H9 (cell line): ENCODE results near the gene GPR68. TPM values are rescaled to one million over a fixed set of nuclear protein-coding genes. Genes with fewer than 3 reads are reported as not detected.

Experiments
- DNase-seq: peaks from one replicate; pipeline ENCODE4 v3.0.0-alpha.2; 2017
- H2AFZ ChIP-seq: one replicate; pipeline ENCODE4 v1.6.1; 2013; ENCODE audit warnings: mild to moderate bottlenecking, low read length, control low read depth, moderate library complexity
- H2AK5ac ChIP-seq: 2 replicates; pipeline ENCODE4 v1.6.1; 2013; ENCODE audit warnings: low read length, control low read depth, mixed read lengths; ENCODE audit not compliant: insufficient read length
- H2BK120ac ChIP-seq: one replicate; pipeline ENCODE4 v1.6.1; 2013; ENCODE audit warnings: low read depth, mild to moderate bottlenecking, low read length, control low read depth, inconsistent platforms; ENCODE audit not compliant: poor library complexity, severe bottlenecking
- H2BK12ac ChIP-seq: 2 replicates; pipeline ENCODE4 v1.6.1; 2013; ENCODE audit warnings: low read length, control low read depth, mixed read lengths, low read depth; ENCODE audit not compliant: insufficient read length
- H2BK15ac ChIP-seq: 2 replicates; pipeline ENCODE4 v1.6.1; 2013; ENCODE audit warnings: low read depth, low read length, control low read depth
- H2BK20ac ChIP-seq: one replicate; pipeline ENCODE4 v1.6.1; 2013; ENCODE audit warnings: low read depth, mild to moderate bottlenecking, low read length, control low read depth, inconsistent platforms; ENCODE audit not compliant: poor library complexity, severe bottlenecking
- H2BK5ac ChIP-seq: 2 replicates; pipeline ENCODE4 v1.6.1; 2013; ENCODE audit warnings: low read length, control low read depth, mixed read lengths; ENCODE audit not compliant: insufficient read length
- H3K14ac ChIP-seq: 2 replicates; pipeline ENCODE4 v1.6.1; 2013; ENCODE audit warnings: low read length, control low read depth; ENCODE audit not compliant: insufficient read depth
- H3K18ac ChIP-seq: 2 replicates; pipeline ENCODE4 v1.6.1; 2013; ENCODE audit warnings: low read depth, mild to moderate bottlenecking, mixed read lengths, low read length, control low read depth; ENCODE audit not compliant: insufficient read length
- H3K23ac ChIP-seq: 2 replicates; pipeline ENCODE4 v1.6.1; 2013; ENCODE audit warnings: low read length, control low read depth, mixed read lengths, low read depth; ENCODE audit not compliant: insufficient read length
- H3K23me2 ChIP-seq: 2 replicates; pipeline ENCODE4 v1.6.1; 2013; ENCODE audit warnings: low read depth, mild to moderate bottlenecking, mixed read lengths, low read length, control low read depth; ENCODE audit not compliant: insufficient read length, poor library complexity, severe bottlenecking
- H3K27ac ChIP-seq: 2 replicates; pipeline ENCODE4 v1.5.1; 2013; ENCODE audit warnings: low read length, control low read depth, mixed read lengths, low read depth; ENCODE audit not compliant: insufficient read length
- H3K27me3 ChIP-seq: 2 replicates; pipeline ENCODE4 v1.6.1; 2013; ENCODE audit warnings: low read length, control low read depth, inconsistent platforms; ENCODE audit not compliant: insufficient read depth
- H3K4ac ChIP-seq: 2 replicates; pipeline ENCODE4 v1.6.1; 2013; ENCODE audit warnings: low read depth, mild to moderate bottlenecking, control low read depth, inconsistent platforms, low read length, moderate library complexity
- H3K4me1 ChIP-seq: 2 replicates; pipeline ENCODE4 v1.6.1; 2013; ENCODE audit warnings: low read length, control low read depth, inconsistent platforms; ENCODE audit not compliant: insufficient read depth
- H3K4me2 ChIP-seq: 2 replicates; pipeline ENCODE4 v1.6.1; 2013; ENCODE audit warnings: low read length, control low read depth, mixed read lengths; ENCODE audit not compliant: insufficient read length, insufficient read depth
- H3K56ac ChIP-seq: 2 replicates; pipeline ENCODE4 v1.6.1; 2013; ENCODE audit warnings: low read depth, mild to moderate bottlenecking, mixed read lengths, low read length, control low read depth; ENCODE audit not compliant: insufficient read length
- H3K79me1 ChIP-seq: 2 replicates; pipeline ENCODE4 v1.6.1; 2013; ENCODE audit warnings: low read depth, mild to moderate bottlenecking, moderate library complexity, low read length, control low read depth, inconsistent platforms; ENCODE audit not compliant: insufficient read depth, poor library complexity, severe bottlenecking
- H3K79me2 ChIP-seq: 2 replicates; pipeline ENCODE4 v1.6.1; 2013; ENCODE audit warnings: low read length, control low read depth, inconsistent platforms; ENCODE audit not compliant: insufficient read depth
- H3K9ac ChIP-seq: 2 replicates; pipeline ENCODE4 v1.6.1; 2013; ENCODE audit warnings: low read length, control low read depth, mixed read lengths; ENCODE audit not compliant: insufficient read length; ENCODE audit errors: extremely low read depth
- H3K9me3 ChIP-seq: one replicate; pipeline ENCODE4 v1.6.1; 2013; ENCODE audit warnings: low read depth, low read length, inconsistent platforms; ENCODE audit not compliant: control insufficient read depth
- H3T11ph ChIP-seq: one replicate; pipeline ENCODE4 v1.6.1; 2013; ENCODE audit warnings: mild to moderate bottlenecking, low read length, control low read depth, inconsistent platforms
- H4K20me1 ChIP-seq: one replicate; pipeline ENCODE4 v1.6.1; 2013; ENCODE audit not compliant: control insufficient read depth, insufficient read length, insufficient read depth
- H4K5ac ChIP-seq: 2 replicates; pipeline ENCODE4 v1.6.1; 2013; ENCODE audit warnings: low read depth, mild to moderate bottlenecking, mixed read lengths, low read length, control low read depth; ENCODE audit not compliant: insufficient read length
- H4K8ac ChIP-seq: replicated peaks from 2 replicates; pipeline ENCODE4 v1.6.1; 2013; ENCODE audit warnings: low read length, control low read depth, mixed read lengths, low read depth; ENCODE audit not compliant: insufficient read length
- H4K91ac ChIP-seq: 2 replicates; pipeline ENCODE4 v1.6.1; 2013; ENCODE audit warnings: low read depth, mild to moderate bottlenecking, moderate library complexity, mixed read lengths, low read length, control low read depth; ENCODE audit not compliant: insufficient read length
- H3K27ac Mint-ChIP-seq, 3 experiments: 2 replicates in 2 of 3; 3 replicates in 1 of 3; pipeline ENCODE4 v1.8.0; 2020 to 2021; ENCODE audit warnings: mixed read lengths in 3 of 3, mild to moderate bottlenecking in 1 of 3, moderate library complexity in 1 of 3
- H3K27me3 Mint-ChIP-seq: 2 replicates; pipeline ENCODE4 v1.8.0; 2021; ENCODE audit warnings: low read depth, mild to moderate bottlenecking, moderate library complexity, mixed read lengths
- H3K36me3 Mint-ChIP-seq, 3 experiments: 2 replicates in 2 of 3; 3 replicates in 1 of 3; pipeline ENCODE4 v1.8.0; 2020 to 2021; ENCODE audit warnings: low read depth in 3 of 3, mixed read lengths in 3 of 3; ENCODE audit not compliant: insufficient read depth in 1 of 3
- H3K4me1 Mint-ChIP-seq, 2 experiments: 2 replicates each; pipeline ENCODE4 v1.8.0; 2020; ENCODE audit warnings: mixed read lengths in 2 of 2
- H3K4me3 Mint-ChIP-seq, 2 experiments: 2 replicates in 1 of 2; 3 replicates in 1 of 2; pipeline ENCODE4 v1.8.0; 2020 to 2021; ENCODE audit warnings: mild to moderate bottlenecking in 2 of 2, mixed read lengths in 2 of 2, moderate library complexity in 1 of 2
- H3K9me3 Mint-ChIP-seq, 2 experiments: 2 replicates in 1 of 2; 3 replicates in 1 of 2; pipeline ENCODE4 v1.8.0; 2020; ENCODE audit warnings: mild to moderate bottlenecking in 2 of 2, mixed read lengths in 2 of 2, moderate library complexity in 1 of 2
- WGBS: extraction: QIAGEN DNeasy Blood & Tissue Kit; methylation state at CpG from one replicate; pipeline ENCODE4 v1.1.7; 2013; ENCODE audit warnings: missing lambda C conversion rate, low lambda C conversion rate, mixed read lengths; ENCODE audit not compliant: insufficient read length; ENCODE audit errors: extremely low coverage; 5-methylcytosine and 5-hydroxymethylcytosine counted together
- total RNA-seq: library from RNA; stranded (reverse); gene quantifications from 2 replicates; pipeline ENCODE4 v1.2.1, GENCODE V29; 2021
- TF ChIP-seq, protein P1 (sequence below): fragments of 200-600 bp; sonication (generic); conservative IDR thresholded peaks from 3 replicates; pipeline ENCODE4 v1.8.0; 2021; ENCODE audit warnings: antibody characterized with exemption, mild to moderate bottlenecking

GPR68 gene
- total RNA-seq, 1 experiment from 2014 or later, result 0.33 TPM

DNA sequence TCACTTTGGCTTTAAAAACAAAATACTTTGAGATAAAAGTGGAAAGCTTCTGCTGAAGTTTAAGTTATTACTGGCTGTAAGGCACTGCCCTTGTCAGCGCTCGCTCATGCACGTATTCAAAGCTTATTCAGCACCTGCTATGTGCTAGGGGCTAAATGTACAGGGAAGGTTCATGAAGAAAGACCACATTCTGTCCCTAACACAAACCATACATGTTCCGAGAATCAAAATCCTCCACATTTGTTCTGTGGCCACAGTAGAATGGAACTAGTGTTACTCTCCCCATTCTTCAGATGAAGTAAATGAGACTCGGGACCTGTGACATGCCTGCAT is 33.8 kb upstream of the GPR68 start:
- Histone ChIP-seq H3K79me1 (no peaks in the 10 kb centered on the region), H3K56ac (no peak overlapping the region), H2BK12ac (no peak overlapping the region), H2AFZ (no peak overlapping the region), H4K5ac (no peak overlapping the region), H4K91ac (no peak overlapping the region), H3T11ph (no peak overlapping the region), H3K9ac (no peak overlapping the region), H3K4ac (no peak overlapping the region), H3K9me3 (no peaks in the 10 kb centered on the region), H3K18ac (no peak overlapping the region), H4K8ac (no peak overlapping the region), H3K27me3 (no peaks in the 10 kb centered on the region), H3K4me2 (no peak overlapping the region), H3K4me1 (no peaks in the 10 kb centered on the region), H2AK5ac (no peak overlapping the region), H3K14ac (no peak overlapping the region), H3K23me2 (no peaks in the 10 kb centered on the region), H3K79me2 (no peaks in the 10 kb centered on the region), H4K20me1 (no peaks in the 10 kb centered on the region), H3K27ac (no peak overlapping the region), H3K23ac (no peak overlapping the region), H2BK20ac (no peak overlapping the region), H2BK120ac (no peak overlapping the region), H2BK15ac (no peak overlapping the region), H2BK5ac (no peak overlapping the region)
- TF ChIP-seq, protein P1, sequence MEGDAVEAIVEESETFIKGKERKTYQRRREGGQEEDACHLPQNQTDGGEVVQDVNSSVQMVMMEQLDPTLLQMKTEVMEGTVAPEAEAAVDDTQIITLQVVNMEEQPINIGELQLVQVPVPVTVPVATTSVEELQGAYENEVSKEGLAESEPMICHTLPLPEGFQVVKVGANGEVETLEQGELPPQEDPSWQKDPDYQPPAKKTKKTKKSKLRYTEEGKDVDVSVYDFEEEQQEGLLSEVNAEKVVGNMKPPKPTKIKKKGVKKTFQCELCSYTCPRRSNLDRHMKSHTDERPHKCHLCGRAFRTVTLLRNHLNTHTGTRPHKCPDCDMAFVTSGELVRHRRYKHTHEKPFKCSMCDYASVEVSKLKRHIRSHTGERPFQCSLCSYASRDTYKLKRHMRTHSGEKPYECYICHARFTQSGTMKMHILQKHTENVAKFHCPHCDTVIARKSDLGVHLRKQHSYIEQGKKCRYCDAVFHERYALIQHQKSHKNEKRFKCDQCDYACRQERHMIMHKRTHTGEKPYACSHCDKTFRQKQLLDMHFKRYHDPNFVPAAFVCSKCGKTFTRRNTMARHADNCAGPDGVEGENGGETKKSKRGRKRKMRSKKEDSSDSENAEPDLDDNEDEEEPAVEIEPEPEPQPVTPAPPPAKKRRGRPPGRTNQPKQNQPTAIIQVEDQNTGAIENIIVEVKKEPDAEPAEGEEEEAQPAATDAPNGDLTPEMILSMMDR, result no peak
- no peak for DNase-seq
- no peaks in the 10 kb centered on the region for H3K27me3 Mint-ChIP-seq
- WGBS, result no CpG with 5 or more reads among the region's 5 CpGs
- H3K27ac Mint-ChIP-seq, result no peak overlapping the region
- H3K9me3 Mint-ChIP-seq, result no peaks in the 10 kb centered on the region
- H3K4me1 Mint-ChIP-seq, result no peaks in the 10 kb centered on the region
- no peak overlapping the region for H3K4me3 Mint-ChIP-seq
- peaks cover 10 to 76% (median 42%) of the 10 kb centered on the region in 3 experiments for H3K36me3 Mint-ChIP-seq
